CD4-positive, CD25-positive, alpha-beta regulatory T cell (primary cell): ENCODE results near the gene CYP2B6. TPM values are rescaled to one million over a fixed set of nuclear protein-coding genes. Genes with fewer than 3 reads are reported as not detected.
"Not testable (repeated sequence)": the region's sequence is repeated elsewhere in the genome, so short reads cannot be mapped to it uniquely, and the experiment has no call there.

Experiments used
- ATAC-seq, 2 donors: fragments of 150-1000 bp; cut with Tn5 transposase; one replicate each; pipeline ENCODE4 v1.10.0; 2021; ENCODE audit warnings: low read depth in 2 of 2, moderate number of reproducible peaks in 2 of 2, moderate library complexity in 1 of 2
- DNase-seq, 3 donors: peaks; one replicate each; pipeline versions ENCODE4 v3.0.0 to v3.0.0-alpha.2; 2012 to 2022; ENCODE audit warnings: mixed read lengths in 1 of 3
- H3K27ac ChIP-seq: one replicate; pipeline ENCODE4 v1.7.0; 2013; ENCODE audit warnings: mild to moderate bottlenecking, low read length; ENCODE audit not compliant: insufficient read depth, poor library complexity, severe bottlenecking
- H3K27me3 ChIP-seq: one replicate; pipeline ENCODE4 v1.7.0; 2013; ENCODE audit warnings: low read length; ENCODE audit not compliant: control insufficient read depth, insufficient read depth
- H3K36me3 ChIP-seq: one replicate; pipeline ENCODE4 v1.7.0; 2013; ENCODE audit warnings: mild to moderate bottlenecking, low read length, moderate library complexity; ENCODE audit not compliant: control insufficient read depth, insufficient read depth
- H3K4me1 ChIP-seq: 2 replicates; pipeline ENCODE4 v1.7.0; 2013; ENCODE audit warnings: mild to moderate bottlenecking, low read length; ENCODE audit not compliant: insufficient read depth, control insufficient read depth, poor library complexity, severe bottlenecking
- H3K4me3 ChIP-seq: one replicate; pipeline ENCODE4 v1.7.0; 2013; ENCODE audit warnings: low read depth, mild to moderate bottlenecking, low read length, moderate library complexity
- H3K9me3 ChIP-seq, 2 experiments: 1 replicate in 1 of 2; 2 replicates in 1 of 2; pipeline ENCODE4 v1.7.0; 2013; ENCODE audit warnings: low read length in 2 of 2, mild to moderate bottlenecking in 1 of 2, moderate library complexity in 1 of 2; ENCODE audit not compliant: control insufficient read depth in 2 of 2
- H3K27ac Mint-ChIP-seq, 3 donors: one replicate each; pipeline ENCODE4 v1.8.0; 2020 to 2022; ENCODE audit warnings: mild to moderate bottlenecking in 3 of 3, mixed read lengths in 3 of 3, moderate library complexity in 2 of 3
- H3K27me3 Mint-ChIP-seq: one replicate; pipeline ENCODE4 v1.8.0; 2022; ENCODE audit warnings: mild to moderate bottlenecking, mixed read lengths
- H3K36me3 Mint-ChIP-seq: one replicate; pipeline ENCODE4 v1.8.0; 2020; ENCODE audit warnings: mixed read lengths
- H3K4me1 Mint-ChIP-seq, 4 donors: one replicate each; pipeline ENCODE4 v1.8.0; 2020 to 2022; ENCODE audit warnings: mixed read lengths in 4 of 4, mild to moderate bottlenecking in 1 of 4
- H3K4me3 Mint-ChIP-seq, 4 donors: one replicate each; pipeline ENCODE4 v1.8.0; 2020 to 2022; ENCODE audit warnings: mild to moderate bottlenecking in 4 of 4, mixed read lengths in 4 of 4, moderate library complexity in 3 of 4
- H3K9me3 Mint-ChIP-seq, 7 donors: one replicate each; pipeline ENCODE4 v1.8.0; 2020 to 2022; ENCODE audit warnings: mixed read lengths in 7 of 7, mild to moderate bottlenecking in 3 of 7, moderate library complexity in 2 of 7
- polyA plus RNA-seq, 4 donors: library from polyadenylated mRNA; unstranded; fragments of 300-500 nt; fragmentation: Illumina TruSeq; gene quantifications; one replicate each; pipeline ENCODE4 v1.2.3, GENCODE V29; 2021
- total RNA-seq: library from RNA; stranded (reverse); gene quantifications from one replicate; pipeline ENCODE4 v1.2.3, GENCODE V29; 2022

CYP2B6 gene
- total and polyA plus RNA-seq, 5 donors from 2014 or later = 0.14 TPM; not detected in 4

DNA sequence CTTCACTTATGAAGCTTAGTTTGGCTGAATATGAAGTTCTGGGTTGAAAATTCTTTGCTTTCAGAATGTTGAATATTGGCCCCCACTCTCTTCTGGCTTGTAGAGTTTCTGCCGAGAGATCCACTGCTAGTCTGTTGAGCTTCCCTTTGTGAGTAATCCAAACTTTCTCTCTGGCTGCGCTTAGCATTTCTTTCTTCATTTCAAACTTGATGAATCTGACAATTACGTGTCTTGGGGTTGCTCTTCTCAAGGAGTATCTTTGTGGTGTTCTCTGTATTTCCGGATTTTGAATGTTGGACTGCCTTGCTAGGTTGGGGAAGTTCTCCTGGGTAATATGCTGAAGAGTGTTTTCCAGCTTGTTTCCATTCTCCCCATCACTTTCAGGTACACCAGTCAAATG is 21.4 kb upstream of the CYP2B6 start:
- not testable (repeated sequence) for H3K27ac ChIP-seq, DNase-seq, H3K36me3 Mint-ChIP-seq, H3K27me3 Mint-ChIP-seq, H3K9me3 ChIP-seq, H3K9me3 Mint-ChIP-seq, H3K36me3 ChIP-seq, H3K4me3 ChIP-seq, H3K27me3 ChIP-seq, ATAC-seq
- Mint-ChIP-seq H3K4me3 (peak overlapping the region; percentile 11 to 75 (median 42)), H3K27ac (peak overlapping the region in 2 of 3 donors; percentile 65 to 73), H3K4me1 (peaks cover 13 to 40% (median 27%) of the 10 kb centered on the region in 4 donors)
- peaks cover 14% of the 10 kb centered on the region for H3K4me1 ChIP-seq

DNA sequence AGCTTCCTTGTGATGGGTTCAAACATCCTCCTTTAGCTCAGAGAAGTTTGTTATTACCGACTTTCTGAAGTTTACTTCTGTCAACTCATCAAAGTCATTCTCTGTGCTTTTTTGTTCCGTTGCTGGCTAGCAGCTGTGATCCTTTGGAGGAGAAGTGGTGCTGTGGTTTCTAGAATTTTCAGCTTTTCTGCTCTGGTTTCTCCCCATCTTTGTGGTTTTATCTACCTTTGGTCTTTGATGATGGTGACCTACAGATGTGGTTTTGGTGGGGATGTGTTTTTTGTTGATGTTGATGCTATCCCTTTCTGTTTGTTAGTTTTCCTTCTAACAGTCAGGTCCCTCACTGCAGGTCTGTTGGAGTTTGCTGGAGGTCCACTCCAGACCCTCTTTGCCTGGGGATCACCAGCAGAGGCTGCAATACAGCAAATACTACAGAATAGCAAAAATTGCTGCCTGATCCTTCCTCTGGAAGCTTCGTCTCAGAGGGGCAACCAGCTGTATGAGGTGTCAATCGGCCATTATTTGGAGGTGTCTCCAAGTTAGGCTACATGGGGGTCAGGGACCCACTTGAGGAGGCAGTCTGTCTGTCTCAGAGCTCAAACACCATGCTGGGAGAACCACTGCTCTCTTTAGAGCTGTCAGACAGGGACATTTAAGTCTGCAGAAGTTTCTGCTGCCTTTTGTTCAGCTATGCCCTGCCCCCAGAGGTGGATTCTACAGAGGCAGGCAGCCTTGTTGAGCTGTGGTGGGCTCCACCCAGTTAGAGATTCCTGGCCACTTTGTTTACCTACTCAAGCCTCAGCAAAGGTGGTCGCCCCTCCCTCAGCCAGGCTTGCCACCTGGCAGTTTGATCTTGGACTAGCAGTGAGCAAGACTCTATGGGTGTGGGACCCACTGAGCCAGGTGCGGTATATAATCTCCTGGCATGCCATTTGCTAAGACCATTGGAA is 20.4 kb upstream of the CYP2B6 start:
- ATAC-seq, H3K27ac ChIP-seq, H3K9me3 Mint-ChIP-seq, H3K27me3 ChIP-seq, H3K36me3 Mint-ChIP-seq, H3K9me3 ChIP-seq, H3K36me3 ChIP-seq, H3K27me3 Mint-ChIP-seq: not testable (repeated sequence)
- peak; percentile 8 to 71 (median 52) for DNase-seq
- H3K27ac Mint-ChIP-seq = peak overlapping the region; percentile 73 to 88 (median 77)
- H3K4me1 ChIP-seq = peaks cover 14% of the 10 kb centered on the region
- peaks cover 13 to 40% (median 28%) of the 10 kb centered on the region in 4 donors for H3K4me1 Mint-ChIP-seq
- peak overlapping the region; percentile 44 for H3K4me3 ChIP-seq
- peak overlapping the region in 3 of 4 donors; percentile 11 to 75 (median 39) for H3K4me3 Mint-ChIP-seq

DNA sequence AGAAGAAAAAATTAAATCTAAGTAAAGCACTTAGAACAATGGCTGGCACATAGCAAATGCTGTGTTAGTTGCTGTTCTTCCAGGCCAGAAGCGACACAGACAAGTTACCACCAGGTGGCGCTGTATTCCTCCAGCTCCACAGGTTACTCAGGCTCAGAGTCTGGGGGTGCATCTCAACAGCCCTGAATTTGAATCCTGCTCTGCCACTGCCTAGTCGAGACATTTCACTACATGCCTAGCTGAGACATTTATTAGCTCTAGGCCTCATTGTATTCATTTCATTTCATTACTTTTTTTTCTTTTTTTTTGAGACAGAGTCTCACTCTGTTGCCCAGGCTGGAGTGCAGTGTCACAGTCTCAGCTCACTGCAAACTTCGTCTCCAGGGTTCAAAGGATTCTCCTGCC is 16.4 kb upstream of the CYP2B6 start:
- Mint-ChIP-seq H3K9me3 (peaks cover 0 to 3% (median 0%) of the 10 kb centered on the region in 7 donors), H3K27me3 (peaks cover 7% of the 10 kb centered on the region), H3K4me3 (no peak overlapping the region), H3K36me3 (no peaks in the 10 kb centered on the region), H3K4me1 (peaks cover 16 to 31% (median 24%) of the 10 kb centered on the region in 4 donors), H3K27ac (peak overlapping the region in 1 of 3 donors; percentile 10)
- no peaks in the 10 kb centered on the region for H3K36me3 ChIP-seq
- H3K4me1 ChIP-seq = peaks cover 12% of the 10 kb centered on the region
- H3K4me3 ChIP-seq = no peak overlapping the region
- DNase-seq (peak; percentile 59 to 85 (median 76)), ATAC-seq (peak; percentile 74 to 79)
- H3K27ac ChIP-seq = no peak overlapping the region
- H3K27me3 ChIP-seq = peaks cover 2% of the 10 kb centered on the region
- no peaks in the 10 kb centered on the region for H3K9me3 ChIP-seq

DNA sequence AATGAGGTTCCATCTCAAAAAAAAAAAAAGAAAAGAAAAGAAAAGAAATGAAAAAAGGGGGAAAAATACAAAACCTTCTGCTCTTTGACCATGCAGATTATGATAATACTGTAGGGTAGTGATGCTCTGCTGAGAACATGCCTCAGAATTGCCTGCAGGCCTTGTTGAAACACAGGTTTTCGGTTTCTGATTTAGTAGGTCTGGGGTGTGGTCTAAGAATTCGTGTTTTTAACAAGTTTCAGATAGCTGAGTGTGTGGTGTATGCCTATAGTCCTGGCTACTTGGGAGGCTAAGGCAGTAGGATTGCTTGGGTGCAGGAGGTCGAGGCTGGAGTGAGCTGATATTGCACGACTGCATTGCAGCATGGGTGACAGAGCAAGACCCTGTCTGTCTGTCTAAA is 14.9 kb upstream of the CYP2B6 start:
- Mint-ChIP-seq H3K36me3 (no peaks in the 10 kb centered on the region), H3K27me3 (peaks cover 16% of the 10 kb centered on the region), H3K4me1 (peaks cover 6 to 18% (median 13%) of the 10 kb centered on the region in 4 donors), H3K9me3 (peaks cover 0 to 3% (median 2%) of the 10 kb centered on the region in 7 donors), H3K4me3 (peak overlapping the region in 1 of 4 donors; percentile 34), H3K27ac (peak overlapping the region in 2 of 3 donors; percentile 8 to 11)
- DNase-seq = peak in 1 of 3 donors; percentile 45
- no peak overlapping the region for H3K4me3 ChIP-seq
- H3K27me3 ChIP-seq = peaks cover 5% of the 10 kb centered on the region
- H3K4me1 ChIP-seq = no peaks in the 10 kb centered on the region
- H3K36me3 ChIP-seq = no peaks in the 10 kb centered on the region
- H3K9me3 ChIP-seq = no peaks in the 10 kb centered on the region
- no peak overlapping the region for H3K27ac ChIP-seq
- ATAC-seq = no peak

DNA sequence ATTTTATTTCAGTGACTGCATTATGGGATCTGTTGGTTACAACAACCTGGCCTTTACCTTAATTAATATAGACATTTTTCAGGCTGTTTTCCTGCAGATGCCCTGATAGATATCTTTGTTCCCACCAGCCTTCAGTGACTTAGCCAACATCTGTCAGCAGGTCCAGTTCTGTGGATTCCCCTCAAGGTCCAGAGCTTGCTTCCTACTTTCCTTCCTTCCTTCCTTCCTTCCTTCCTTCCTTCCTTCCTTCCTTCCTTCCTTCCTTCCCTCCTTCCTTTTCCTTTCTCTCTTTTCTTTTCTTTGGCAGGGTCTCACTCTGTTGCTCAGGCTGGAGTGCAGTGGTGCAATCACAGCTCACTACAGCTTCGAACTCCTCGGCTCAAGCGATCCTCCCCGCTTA is 14.4 kb upstream of the CYP2B6 start:
- peaks cover 0 to 3% (median 0%) of the 10 kb centered on the region in 7 donors for H3K9me3 Mint-ChIP-seq
- Histone ChIP-seq H3K9me3 (no peaks in the 10 kb centered on the region), H3K27ac (no peak overlapping the region), H3K27me3 (peaks cover 9% of the 10 kb centered on the region), H3K4me1 (no peaks in the 10 kb centered on the region), H3K36me3 (no peaks in the 10 kb centered on the region), H3K4me3 (no peak overlapping the region)
- DNase-seq = no peak
- ATAC-seq = no peak
- H3K4me1 Mint-ChIP-seq = peaks cover 6 to 12% (median 9%) of the 10 kb centered on the region in 4 donors
- H3K4me3 Mint-ChIP-seq = no peak overlapping the region
- H3K27ac Mint-ChIP-seq = peak overlapping the region in 1 of 3 donors; percentile 8
- H3K36me3 Mint-ChIP-seq = no peaks in the 10 kb centered on the region
- H3K27me3 Mint-ChIP-seq = peaks cover 22% of the 10 kb centered on the region

DNA sequence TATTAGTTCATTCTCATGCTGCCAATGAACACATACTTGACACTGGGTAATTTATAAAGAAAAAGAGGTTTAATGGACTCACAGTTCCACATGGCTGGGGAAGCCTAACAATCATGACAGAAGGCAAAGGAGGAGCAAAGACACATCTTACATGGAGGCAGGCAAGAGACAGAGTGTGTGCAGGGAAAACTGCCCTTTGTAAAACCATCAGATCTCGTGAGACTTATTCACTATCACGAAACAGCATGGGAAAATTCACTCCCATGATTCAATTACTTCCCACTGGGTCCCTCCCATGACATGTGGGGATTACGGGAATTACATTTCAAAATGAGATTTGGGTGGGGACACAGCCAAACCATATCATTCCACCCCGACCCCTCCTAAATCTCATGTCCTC is 11.3 kb upstream of the CYP2B6 start:
- not testable (repeated sequence) for H3K4me3 Mint-ChIP-seq, DNase-seq, H3K36me3 Mint-ChIP-seq, H3K4me1 Mint-ChIP-seq, H3K4me1 ChIP-seq, H3K36me3 ChIP-seq, H3K9me3 ChIP-seq, H3K27ac Mint-ChIP-seq, H3K4me3 ChIP-seq, H3K9me3 Mint-ChIP-seq, ATAC-seq, H3K27ac ChIP-seq
- H3K27me3 Mint-ChIP-seq = peaks cover 32% of the 10 kb centered on the region
- peaks cover 15% of the 10 kb centered on the region for H3K27me3 ChIP-seq

DNA sequence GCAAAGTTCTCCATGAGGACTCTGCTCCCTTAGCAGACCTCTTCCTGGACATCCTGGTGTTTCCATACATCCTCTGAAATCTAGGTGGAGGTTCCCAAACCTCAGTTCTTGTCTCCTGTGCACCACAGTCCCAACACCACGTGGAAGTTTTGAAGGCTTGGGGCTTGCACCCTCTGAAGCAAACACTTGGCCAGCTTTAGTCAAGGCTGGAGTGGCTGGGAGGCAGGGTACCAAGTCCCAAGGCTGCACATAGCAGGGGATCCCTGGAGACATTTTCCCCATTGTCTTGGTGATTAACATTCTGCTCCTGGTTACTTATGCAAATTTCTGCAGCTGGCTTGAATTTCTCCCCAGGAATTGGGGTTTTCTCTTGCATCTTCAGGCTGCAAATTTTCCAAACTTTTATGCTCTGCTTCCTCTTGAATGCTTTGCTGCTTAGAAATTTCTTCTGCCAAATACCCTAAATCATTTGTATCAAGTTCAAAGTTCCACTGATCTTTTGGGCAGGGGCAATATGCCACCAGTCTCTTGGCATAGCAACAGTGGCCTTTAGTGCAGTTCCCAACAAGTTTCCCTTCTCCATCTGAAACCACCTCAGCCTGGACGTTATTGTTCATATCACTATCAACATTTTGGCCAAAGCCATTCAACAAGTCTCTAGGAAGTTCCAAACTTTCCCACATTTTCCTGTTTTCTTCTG is 10.2 kb upstream of the CYP2B6 start:
- H3K4me3 ChIP-seq, H3K9me3 Mint-ChIP-seq, H3K4me3 Mint-ChIP-seq, H3K4me1 ChIP-seq, H3K9me3 ChIP-seq, DNase-seq, H3K27ac ChIP-seq, ATAC-seq, H3K4me1 Mint-ChIP-seq, H3K36me3 ChIP-seq, H3K36me3 Mint-ChIP-seq: not testable (repeated sequence)
- peaks cover 28% of the 10 kb centered on the region for H3K27me3 Mint-ChIP-seq
- H3K27me3 ChIP-seq = peaks cover 15% of the 10 kb centered on the region
- H3K27ac Mint-ChIP-seq = peak overlapping the region in 1 of 3 donors; percentile 57
